Neural progenitor cell (in vitro differentiated cells): ENCODE data around the gene BICD2. TPM values are rescaled to one million over a fixed set of nuclear protein-coding genes. Genes with fewer than 3 reads are reported as not detected.

Experiments used
- DNase-seq: peaks from one replicate; pipeline ENCODE4 v3.0.0-alpha.2; 2016; ENCODE audit warnings: low spot score
- H2AFZ ChIP-seq: fragments of 200-600 bp; sonication (generic); replicated peaks from 2 replicates; pipeline ENCODE4 v1.6.1; 2016; ENCODE audit warnings: antibody characterized with exemption
- H3F3A ChIP-seq: fragments of 200-600 bp; sonication (generic); 2 replicates; pipeline ENCODE4 v1.6.1; 2016; ENCODE audit warnings: antibody characterized with exemption, low read depth
- H3K27ac ChIP-seq: fragments of 200-600 bp; sonication (generic); 2 replicates; pipeline ENCODE4 v1.5.1; 2016; ENCODE audit warnings: mild to moderate bottlenecking
- H3K27me3 ChIP-seq: fragments of 200-600 bp; sonication (generic); 2 replicates; pipeline ENCODE4 v1.6.1; 2016; ENCODE audit warnings: mild to moderate bottlenecking, moderate library complexity
- H3K36me3 ChIP-seq: fragments of 200-600 bp; sonication (generic); 2 replicates; pipeline ENCODE4 v1.5.1; 2016
- H3K4me1 ChIP-seq: fragments of 200-600 bp; sonication (generic); 2 replicates; pipeline ENCODE4 v1.6.1; 2016; ENCODE audit warnings: mixed run types
- H3K4me2 ChIP-seq: fragments of 200-600 bp; sonication (generic); 2 replicates; pipeline ENCODE4 v1.6.1; 2016
- H3K4me3 ChIP-seq: fragments of 200-600 bp; sonication (generic); 2 replicates; pipeline ENCODE4 v1.5.1; 2016
- H3K79me2 ChIP-seq: fragments of 200-600 bp; sonication (generic); 2 replicates; pipeline ENCODE4 v1.6.1; 2016; ENCODE audit warnings: low read depth
- H3K9ac ChIP-seq: fragments of 200-600 bp; sonication (generic); 2 replicates; pipeline ENCODE4 v1.6.1; 2016
- H3K9me3 ChIP-seq: fragments of 200-600 bp; sonication (generic); 2 replicates; pipeline ENCODE4 v1.5.1; 2016; ENCODE audit warnings: low read depth
- H4K20me1 ChIP-seq: fragments of 200-600 bp; sonication (generic); 2 replicates; pipeline ENCODE4 v1.6.1; 2016; ENCODE audit warnings: low read depth
- H3K27ac Mint-ChIP-seq: 3 replicates; pipeline ENCODE4 v1.8.0; 2021; ENCODE audit warnings: mixed read lengths
- H3K27me3 Mint-ChIP-seq: 2 replicates; pipeline ENCODE4 v1.8.0; 2022; ENCODE audit warnings: low read depth, mild to moderate bottlenecking, inconsistent platforms, moderate library complexity, mixed read lengths; ENCODE audit not compliant: insufficient read depth
- H3K36me3 Mint-ChIP-seq: 3 replicates; pipeline ENCODE4 v1.8.0; 2021; ENCODE audit warnings: mixed read lengths
- H3K4me1 Mint-ChIP-seq: 3 replicates; pipeline ENCODE4 v1.8.0; 2021; ENCODE audit warnings: mixed read lengths
- H3K4me3 Mint-ChIP-seq: 3 replicates; pipeline ENCODE4 v1.8.0; 2021; ENCODE audit warnings: mild to moderate bottlenecking, moderate library complexity, mixed read lengths
- H3K9me3 Mint-ChIP-seq: 3 replicates; pipeline ENCODE4 v1.8.0; 2020; ENCODE audit warnings: mixed read lengths
- CTCF ChIP-seq: fragments of 200-600 bp; sonication (generic); IDR thresholded peaks from 2 replicates; pipeline ENCODE4 v1.5.1; 2017; ENCODE audit warnings: antibody characterized with exemption, mild to moderate bottlenecking
- EZH2 ChIP-seq: fragments of 200-600 bp; sonication (generic); IDR thresholded peaks from 2 replicates; pipeline ENCODE4 v1.6.1; 2017; ENCODE audit warnings: antibody characterized with exemption, mild to moderate bottlenecking, moderate library complexity
- EZH2phosphoT487 ChIP-seq: fragments of 200-600 bp; sonication (generic); IDR thresholded peaks from 2 replicates; pipeline ENCODE4 v1.6.1; 2017; ENCODE audit warnings: antibody characterized with exemption
- total RNA-seq: library from RNA; depleted of rRNA; stranded (reverse); fragments of >200 nt; gene quantifications from 2 replicates; pipeline ENCODE4 v1.2.3, GENCODE V29; 2015; ENCODE audit warnings: low replicate concordance

BICD2 gene
- total RNA-seq, 1 donor from 2014 or later: 15.1 TPM

- Mint-ChIP-seq H3K4me1 (no peaks in the 10 kb centered on the region), H3K9me3 (peaks cover 11% of the 10 kb centered on the region), H3K27me3 (peaks cover 4% of the 10 kb centered on the region), H3K4me3 (no peak overlapping the region), H3K36me3 (no peaks in the 10 kb centered on the region), H3K27ac (no peak overlapping the region)
- Histone ChIP-seq H3K36me3 (no peaks in the 10 kb centered on the region), H3K9me3 (no peaks in the 10 kb centered on the region), H4K20me1 (no peaks in the 10 kb centered on the region), H3K27me3 (no peaks in the 10 kb centered on the region), H3K9ac (no peak overlapping the region), H3K4me1 (no peaks in the 10 kb centered on the region), H2AFZ (no peak overlapping the region), H3K4me2 (no peak overlapping the region), H3K4me3 (no peak overlapping the region), H3F3A (no peaks in the 10 kb centered on the region), H3K27ac (no peak overlapping the region), H3K79me2 (no peaks in the 10 kb centered on the region)
- DNase-seq: no peak
- no peak for TF ChIP-seq CTCF
- no peak for TF ChIP-seq EZH2
- no peak for TF ChIP-seq EZH2phosphoT487
Measured at GRCh38 chr9:92781899-92782298, 17.3 kb upstream of the BICD2 start.

- no peaks in the 10 kb centered on the region for H3K9me3 Mint-ChIP-seq
- no peak for DNase-seq
- TF ChIP-seq CTCF (no peak), EZH2phosphoT487 (no peak), EZH2 (no peak)
- H3K36me3 Mint-ChIP-seq: no peaks in the 10 kb centered on the region
- Histone ChIP-seq H3K27me3 (no peaks in the 10 kb centered on the region), H2AFZ (no peak overlapping the region), H3K4me1 (no peaks in the 10 kb centered on the region), H3K9ac (no peak overlapping the region), H3K36me3 (no peaks in the 10 kb centered on the region), H3K9me3 (no peaks in the 10 kb centered on the region), H3K79me2 (no peaks in the 10 kb centered on the region), H4K20me1 (no peaks in the 10 kb centered on the region), H3K4me3 (no peak overlapping the region), H3F3A (no peaks in the 10 kb centered on the region), H3K4me2 (no peak overlapping the region), H3K27ac (no peak overlapping the region)
- peaks cover 6% of the 10 kb centered on the region for H3K27me3 Mint-ChIP-seq
- H3K27ac Mint-ChIP-seq: no peak overlapping the region
- no peaks in the 10 kb centered on the region for H3K4me1 Mint-ChIP-seq
- H3K4me3 Mint-ChIP-seq: no peak overlapping the region
Measured at GRCh38 chr9:92780206-92780605, 15.6 kb upstream of the BICD2 start.

DNA sequence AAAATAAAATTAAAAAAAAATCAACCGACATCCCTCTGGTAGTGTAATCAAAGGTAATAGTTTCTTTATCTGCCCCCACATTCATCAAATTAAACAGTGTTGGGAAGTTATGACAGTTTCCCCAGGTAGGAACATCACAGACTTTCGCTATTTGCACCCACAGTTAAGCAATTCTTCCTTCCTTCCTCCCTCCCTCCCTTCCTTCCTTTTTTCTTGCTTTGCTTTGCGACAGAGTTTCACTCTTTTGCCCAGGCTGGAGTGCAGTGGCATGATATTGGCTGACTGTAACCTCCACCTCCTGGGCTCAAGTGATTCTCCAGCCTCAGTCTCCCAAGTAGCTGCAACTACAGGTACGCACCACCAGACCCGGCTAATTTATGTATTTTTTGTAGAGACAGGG, 10.8 kb upstream of the BICD2 start:
- Histone ChIP-seq H3K9me3 (no peaks in the 10 kb centered on the region), H3K4me2 (no peak overlapping the region), H3K9ac (no peak overlapping the region), H3F3A (no peaks in the 10 kb centered on the region), H2AFZ (no peak overlapping the region), H3K27ac (no peak overlapping the region), H3K27me3 (no peaks in the 10 kb centered on the region), H3K79me2 (no peaks in the 10 kb centered on the region), H3K36me3 (no peaks in the 10 kb centered on the region), H4K20me1 (no peaks in the 10 kb centered on the region), H3K4me1 (no peaks in the 10 kb centered on the region), H3K4me3 (no peak overlapping the region)
- H3K9me3 Mint-ChIP-seq: no peaks in the 10 kb centered on the region
- no peak for DNase-seq
- H3K4me1 Mint-ChIP-seq: no peaks in the 10 kb centered on the region
- H3K27ac Mint-ChIP-seq: no peak overlapping the region
- H3K36me3 Mint-ChIP-seq: no peaks in the 10 kb centered on the region
- no peak overlapping the region for H3K4me3 Mint-ChIP-seq
- H3K27me3 Mint-ChIP-seq: peaks cover 4% of the 10 kb centered on the region
- TF ChIP-seq CTCF (no peak), EZH2phosphoT487 (no peak), EZH2 (no peak)
